ENCODE results near the gene KCMF1. TPM values are rescaled to one million over a fixed set of nuclear protein-coding genes. Genes with fewer than 3 reads are reported as not detected.

Gene KCMF1
- total RNA-seq, 1 donor from 2014 or later, result 96.6 TPM

DNA sequence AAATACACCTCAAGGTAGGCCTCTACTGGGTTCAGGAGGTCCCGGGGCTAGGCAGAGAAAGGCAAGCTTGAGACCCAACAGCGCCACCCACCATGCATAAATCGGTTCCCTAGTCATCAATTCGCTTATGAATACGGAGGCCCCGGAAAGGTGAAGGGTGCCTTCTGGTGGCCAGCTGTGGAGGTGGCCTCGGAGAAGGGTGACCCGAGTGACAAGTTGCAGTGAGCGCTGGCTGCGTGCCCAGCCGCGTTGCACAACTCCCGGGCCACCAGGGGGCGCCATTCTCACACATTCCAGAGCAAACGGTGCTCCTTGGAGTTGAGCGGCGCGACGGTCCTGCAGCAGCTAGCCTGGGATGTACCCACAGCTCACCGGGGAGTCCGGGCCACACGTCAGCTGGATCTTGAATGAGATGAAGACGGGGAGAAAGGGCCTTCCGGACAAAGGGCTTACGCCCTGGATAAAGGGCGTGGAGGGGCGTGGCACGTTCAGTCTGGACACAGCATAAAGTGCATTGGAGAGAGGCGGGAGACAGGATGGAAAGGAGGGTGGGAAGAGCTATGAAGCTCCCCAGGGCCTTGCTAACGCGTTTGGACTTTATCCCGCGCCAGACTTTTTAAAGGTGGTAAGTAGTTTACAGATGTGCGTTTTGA, 45.1 kb upstream of the KCMF1 start:
- Mint-ChIP-seq H3K36me3 (ENCODE audit: low read depth) (peaks cover 7% of the 10 kb centered on the region), H3K27ac (peak overlapping the region; percentile 86), H3K27me3 (no peaks in the 10 kb centered on the region), H3K9me3 (no peaks in the 10 kb centered on the region), H3K4me3 (peak overlapping the region; percentile 92), H3K4me1 (peaks cover 53% of the 10 kb centered on the region)
- peak; percentile 86 for ATAC-seq (ENCODE audit: low read depth)
- intact Hi-C loops (cut with micrococcal nuclease), result loop anchor here (1.0 to 10.0 kb wide), 10 partner anchors 21 to 431 kb away; partner anchors contain the start of gene TMSB10
- DNase-seq, result peak; percentile 97
- ChIA-PET CTCF (interaction anchor here (0.6 to 5.5 kb wide), 61 partner anchors 12 to 466 kb away, joined by 3 to 186 read pairs (median 5); partner anchors contain the start of genes KCMF1, SUCLG1, TMSB10 and TRABD2A), POLR2A (interaction anchor here (0.6 to 9.3 kb wide), 19 partner anchors 14 to 479 kb away, joined by 3 to 326 read pairs (median 7); partner anchors contain the start of genes KCMF1, TMSB10 and TRABD2A)
- TF ChIP-seq, protein P1, sequence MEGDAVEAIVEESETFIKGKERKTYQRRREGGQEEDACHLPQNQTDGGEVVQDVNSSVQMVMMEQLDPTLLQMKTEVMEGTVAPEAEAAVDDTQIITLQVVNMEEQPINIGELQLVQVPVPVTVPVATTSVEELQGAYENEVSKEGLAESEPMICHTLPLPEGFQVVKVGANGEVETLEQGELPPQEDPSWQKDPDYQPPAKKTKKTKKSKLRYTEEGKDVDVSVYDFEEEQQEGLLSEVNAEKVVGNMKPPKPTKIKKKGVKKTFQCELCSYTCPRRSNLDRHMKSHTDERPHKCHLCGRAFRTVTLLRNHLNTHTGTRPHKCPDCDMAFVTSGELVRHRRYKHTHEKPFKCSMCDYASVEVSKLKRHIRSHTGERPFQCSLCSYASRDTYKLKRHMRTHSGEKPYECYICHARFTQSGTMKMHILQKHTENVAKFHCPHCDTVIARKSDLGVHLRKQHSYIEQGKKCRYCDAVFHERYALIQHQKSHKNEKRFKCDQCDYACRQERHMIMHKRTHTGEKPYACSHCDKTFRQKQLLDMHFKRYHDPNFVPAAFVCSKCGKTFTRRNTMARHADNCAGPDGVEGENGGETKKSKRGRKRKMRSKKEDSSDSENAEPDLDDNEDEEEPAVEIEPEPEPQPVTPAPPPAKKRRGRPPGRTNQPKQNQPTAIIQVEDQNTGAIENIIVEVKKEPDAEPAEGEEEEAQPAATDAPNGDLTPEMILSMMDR (IDR thresholded peaks at IDR 0.05), result peak; percentile 86

GRCh38 chr2:84927275-84927627, 43.7 kb upstream of the KCMF1 start:
- Mint-ChIP-seq H3K27me3 (no peaks in the 10 kb centered on the region), H3K4me3 (peak overlapping the region; percentile 92), H3K27ac (peak overlapping the region; percentile 86), H3K9me3 (no peaks in the 10 kb centered on the region), H3K36me3 (ENCODE audit: low read depth) (peaks cover 7% of the 10 kb centered on the region), H3K4me1 (peaks cover 57% of the 10 kb centered on the region)
- TF ChIP-seq, protein P1 (IDR thresholded peaks at IDR 0.05), result no peak
- CTCF ChIA-PET, result interaction anchor here (1.5 to 3.1 kb wide), 6 partner anchors 15 to 339 kb away, joined by 6 to 186 read pairs (median 20); no protein-coding TSS in a partner anchor
- intact Hi-C loops (cut with micrococcal nuclease), result loop anchor here (1.0 to 10.0 kb wide), 5 partner anchors 12 to 292 kb away; no protein-coding TSS in a partner anchor
- DNase-seq (no peak), ATAC-seq (ENCODE audit: low read depth) (no peak)
- POLR2A ChIA-PET, result interaction anchor here (2.2 to 9.3 kb wide), 5 partner anchors 13 to 46 kb away, joined by 25 to 326 read pairs (median 55); partner anchors contain the start of genes KCMF1, TMSB10 and TRABD2A

DNA sequence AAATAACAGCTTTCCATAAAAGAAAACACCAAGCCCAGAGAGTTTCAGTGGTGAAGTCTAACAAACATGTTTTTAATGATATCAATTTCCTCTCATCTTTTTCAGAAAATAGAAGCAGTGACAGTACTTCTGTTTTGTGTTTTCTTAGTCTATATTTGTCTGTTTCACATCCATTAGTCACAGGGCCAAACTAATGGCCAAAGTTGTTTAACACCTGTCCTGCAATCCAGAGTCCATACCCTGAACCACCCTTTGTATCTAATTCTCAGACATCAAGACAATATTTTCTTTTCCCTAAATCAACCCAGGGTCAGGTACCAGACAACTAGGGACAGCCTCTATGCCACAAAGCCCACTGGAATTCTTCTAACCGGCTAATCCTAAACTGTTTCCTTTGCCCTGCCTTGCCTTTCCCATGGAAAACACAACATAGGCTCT, 39.6 kb upstream of the KCMF1 start:
- DNase-seq, result no peak
- Mint-ChIP-seq H3K27me3 (no peaks in the 10 kb centered on the region), H3K9me3 (no peaks in the 10 kb centered on the region), H3K27ac (peak overlapping the region; percentile 9), H3K36me3 (ENCODE audit: low read depth) (peaks cover 4% of the 10 kb centered on the region), H3K4me3 (no peak overlapping the region), H3K4me1 (peaks cover 23% of the 10 kb centered on the region)
- TF ChIP-seq, protein P1 (IDR thresholded peaks at IDR 0.05), result no peak
- POLR2A ChIA-PET, result interaction anchor here (1.2 to 1.8 kb wide), 2 partner anchors 8 to 15 kb away, joined by 3 to 5 read pairs; no protein-coding TSS in a partner anchor
- intact Hi-C loops (cut with micrococcal nuclease), result no loop called here
- ATAC-seq (ENCODE audit: low read depth), result no peak
- CTCF ChIA-PET, result no interaction called here

DNA sequence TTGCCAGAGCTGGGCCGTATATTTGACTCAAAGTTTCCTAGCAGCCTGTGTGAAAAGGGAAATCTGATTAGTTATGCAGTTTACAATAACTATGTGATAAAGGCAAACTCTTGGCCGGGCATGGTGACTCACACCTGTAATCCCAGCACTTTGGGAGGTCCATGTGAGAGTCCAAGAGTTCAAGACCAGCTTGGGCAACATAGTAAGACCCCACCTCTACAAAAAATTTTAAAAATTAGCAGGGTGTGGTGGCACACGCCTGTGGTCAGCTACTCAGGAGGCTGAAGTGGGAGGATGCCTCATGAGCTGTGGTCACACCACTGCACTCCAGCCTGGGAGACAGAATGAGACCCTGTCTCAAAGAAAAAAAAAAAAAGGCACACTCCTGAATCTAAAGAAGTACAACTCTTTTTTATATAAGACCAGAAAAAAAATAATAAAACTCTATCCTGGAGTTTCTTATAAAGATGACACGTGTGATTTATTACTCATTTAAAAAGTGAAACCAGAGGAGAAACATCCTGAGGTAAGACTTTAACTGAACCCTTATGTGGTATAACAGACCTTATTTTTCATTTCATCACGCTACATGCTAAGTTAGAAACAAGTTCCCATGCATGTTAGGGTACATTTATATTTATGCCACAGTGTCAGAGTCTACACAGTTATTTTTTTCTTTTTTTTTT, 32.6 kb upstream of the KCMF1 start:
- intact Hi-C loops (cut with micrococcal nuclease), result loop anchor here (2.0 kb wide), 1 partner anchor 76 kb away; no protein-coding TSS in a partner anchor
- ChIA-PET CTCF (interaction anchor here (0.7 to 11.4 kb wide), 5 partner anchors 8 to 77 kb away, joined by 3 to 186 read pairs (median 5); no protein-coding TSS in a partner anchor), POLR2A (interaction anchor here (0.7 to 14.1 kb wide), 5 partner anchors 11 to 35 kb away, joined by 4 to 302 read pairs (median 59); partner anchors contain the start of genes KCMF1 and TMSB10)
- no peak for ATAC-seq (ENCODE audit: low read depth)
- Mint-ChIP-seq H3K4me1 (peaks cover 52% of the 10 kb centered on the region), H3K27me3 (no peaks in the 10 kb centered on the region), H3K36me3 (ENCODE audit: low read depth) (no peaks in the 10 kb centered on the region), H3K4me3 (peak overlapping the region; percentile 46), H3K9me3 (no peaks in the 10 kb centered on the region), H3K27ac (peak overlapping the region; percentile 94)
- DNase-seq, result no peak
- TF ChIP-seq, protein P1 (IDR thresholded peaks at IDR 0.05), result no peak
